ENCODE data around the gene RHOB. TPM values are rescaled to one million over a fixed set of nuclear protein-coding genes. Genes with fewer than 3 reads are reported as not detected.

The RHOB gene
- total and polyA plus RNA-seq, 7 donors, result 111 to 669 (median 194) TPM

- ATAC-seq, result no peak
- WGBS, 3 donors, result 10 to 13% (median 12%) methylated on average over 38 to 42 of the region's 42 CpGs
Measured at GRCh38 chr2:20446255-20446916, 488 bp upstream of the RHOB start.

GRCh38 chr2:20447437-20448245 is 767 bp downstream of the RHOB start:
- peak overlapping the region; percentile 99 for H3K27ac ChIP-seq
- 0 to 1% (median 1%) methylated on average over 45 to 78 of the region's 78 CpGs for whole genome bisulfite sequencing, 3 donors
- H3K9me3 ChIP-seq, result no peaks in the 10 kb centered on the region
- intact Hi-C loops (cut with DNase I), result loop anchor here in 1 of 2 donors (5.0 kb wide), 1 partner anchor 90 kb away; no protein-coding TSS in a partner anchor
- no peaks in the 10 kb centered on the region for H3K27me3 ChIP-seq (ENCODE audit: insufficient read depth in 3 of 3, low read length in 2 of 3)
- DNase-seq (peak; percentile 57 to 77), ATAC-seq (peak; percentile 25 to 53 (median 52))
- peak overlapping the region; percentile 98 for H3K4me3 ChIP-seq
- peaks cover 0 to 14% of the 10 kb centered on the region in 2 donors for H3K36me3 ChIP-seq (ENCODE audit: insufficient read depth in 1 of 2, low read depth in 1 of 2)
- no peak for TF ChIP-seq CTCF (IDR thresholded peaks at IDR 0.05)
- peaks cover 19% of the 10 kb centered on the region for H3K4me1 ChIP-seq

More at GRCh38 chr2:20446255-20446916, 488 bp upstream of the RHOB start:
- intact Hi-C loops (cut with DNase I), result loop anchor here in 1 of 2 donors (5.0 kb wide), 1 partner anchor 91 kb away; no protein-coding TSS in a partner anchor
- DNase-seq, result peak in 1 of 2 donors; percentile 61
- no peaks in the 10 kb centered on the region for H3K27me3 ChIP-seq (ENCODE audit: insufficient read depth in 3 of 3, low read length in 2 of 3)
- H3K4me3 ChIP-seq, result peak overlapping the region; percentile 98
- no peak for TF ChIP-seq CTCF (IDR thresholded peaks at IDR 0.05)
- peak overlapping the region; percentile 99 for H3K27ac ChIP-seq
- H3K9me3 ChIP-seq, result no peaks in the 10 kb centered on the region
- peaks cover 19% of the 10 kb centered on the region for H3K4me1 ChIP-seq
- H3K36me3 ChIP-seq (ENCODE audit: insufficient read depth in 1 of 2, low read depth in 1 of 2), result peaks cover 0 to 14% of the 10 kb centered on the region in 2 donors

GRCh38 chr2:20448246-20448976 is 1.5 kb downstream of the RHOB start:
- H3K36me3 ChIP-seq (ENCODE audit: insufficient read depth in 1 of 2, low read depth in 1 of 2), result peaks cover 0 to 14% of the 10 kb centered on the region in 2 donors
- peaks cover 17% of the 10 kb centered on the region for H3K4me1 ChIP-seq
- H3K4me3 ChIP-seq, result peak overlapping the region; percentile 98
- 21 to 33% (median 22%) methylated on average over 25 to 26 of the region's 26 CpGs for WGBS, 3 donors
- H3K27ac ChIP-seq, result peak overlapping the region; percentile 99
- no peaks in the 10 kb centered on the region for H3K9me3 ChIP-seq
- ATAC-seq (no peak), DNase-seq (peak in 1 of 2 donors; percentile 54)
- no peaks in the 10 kb centered on the region for H3K27me3 ChIP-seq (ENCODE audit: insufficient read depth in 3 of 3, low read length in 2 of 3)
- no peak for TF ChIP-seq CTCF (IDR thresholded peaks at IDR 0.05)
- intact Hi-C loops (cut with DNase I), result loop anchor here in 1 of 2 donors (5.0 kb wide), 1 partner anchor 89 kb away; no protein-coding TSS in a partner anchor

- Histone ChIP-seq H3K4me3 (peak overlapping the region; percentile 98), H3K27ac (peak overlapping the region; percentile 99), H3K36me3 (ENCODE audit: insufficient read depth in 1 of 2, low read depth in 1 of 2) (peaks cover 0 to 14% of the 10 kb centered on the region in 2 donors), H3K27me3 (ENCODE audit: insufficient read depth in 3 of 3, low read length in 2 of 3) (no peaks in the 10 kb centered on the region), H3K9me3 (no peaks in the 10 kb centered on the region), H3K4me1 (peaks cover 14% of the 10 kb centered on the region)
- DNase-seq (no peak), ATAC-seq (no peak)
- no peak for TF ChIP-seq CTCF (IDR thresholded peaks at IDR 0.05)
- WGBS, 3 donors, result 54 to 69% (median 58%) methylated on average over 1 of the region's 1 CpG
- intact Hi-C loops (cut with DNase I), result loop anchor here in 1 of 2 donors (5.0 kb wide), 1 partner anchor 88 kb away; no protein-coding TSS in a partner anchor
Measured at GRCh38 chr2:20448977-20449306, 2.1 kb downstream of the RHOB start.

Measured in psoas muscle (tissue), 8 donors.